HG03095 (cell line): ENCODE results near the gene DSCAM.
"Not testable (repeated sequence)": the region's sequence is repeated elsewhere in the genome, so short reads cannot be mapped to it uniquely, and the experiment has no call there.

Source experiments
- ATAC-seq: cut with Tn5 transposase; IDR thresholded peaks from one replicate; pipeline ENCODE4 v1.9.1; 2021; ENCODE audit warnings: moderate library complexity; ENCODE audit not compliant: unreplicated experiment

DSCAM gene

DNA sequence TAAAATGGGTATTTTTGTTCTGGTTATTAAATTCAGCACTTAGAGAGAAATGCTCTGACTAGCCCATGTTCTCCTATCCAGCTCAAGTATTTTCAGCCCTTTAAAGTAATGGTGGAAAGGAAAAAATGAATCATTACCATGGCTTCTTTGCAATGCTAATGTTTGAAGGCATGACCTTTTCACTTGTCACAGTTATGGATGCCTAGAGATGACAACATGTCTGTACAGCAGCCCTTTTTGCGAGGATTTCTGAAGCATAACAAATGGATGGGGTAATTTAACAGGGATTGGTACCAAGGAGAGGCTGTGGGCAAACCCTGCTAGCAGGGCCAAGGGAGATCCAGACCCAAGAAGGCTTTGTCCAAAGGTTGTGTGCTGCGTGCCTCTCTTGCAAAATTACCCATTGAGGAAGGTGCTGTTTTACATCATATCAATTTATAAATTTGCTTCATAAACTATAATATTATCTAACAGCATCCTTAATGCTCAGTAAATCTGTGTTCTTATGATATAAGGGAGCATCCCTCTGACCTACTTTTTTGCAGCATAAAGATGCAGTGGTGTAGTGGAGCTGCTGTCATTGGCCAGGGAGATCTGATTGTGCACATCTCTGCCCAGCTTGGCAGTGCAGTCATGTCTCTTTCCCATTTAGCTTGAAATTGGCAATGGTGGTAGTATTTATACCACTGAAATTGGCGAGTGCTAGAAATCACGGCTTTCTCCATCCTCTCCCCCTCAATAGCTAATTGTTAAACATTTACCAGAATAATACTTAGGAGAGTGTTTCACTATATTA is 652.6 kb downstream of the DSCAM start:
- no peak for ATAC-seq

DNA sequence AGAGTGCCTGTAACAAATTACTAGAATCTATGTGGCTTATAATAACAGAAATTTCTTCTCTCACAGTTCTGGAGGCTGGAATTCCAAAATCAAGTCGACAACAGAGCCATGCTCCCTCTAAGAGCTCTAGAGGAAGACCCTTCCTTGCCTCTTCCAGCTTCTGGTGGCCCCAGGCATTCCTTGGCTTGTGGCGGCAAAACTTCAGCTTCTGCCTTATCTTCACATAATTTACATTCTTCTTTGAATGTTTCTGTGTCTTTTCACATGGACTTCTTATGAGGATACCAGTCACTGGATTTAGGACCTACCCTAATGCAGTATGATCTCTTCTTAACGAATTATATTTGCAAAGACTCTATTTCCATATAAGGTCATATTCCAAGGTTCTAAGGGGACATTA is 655.3 kb downstream of the DSCAM start:
- no peak for ATAC-seq

- no peak for ATAC-seq
Measured at GRCh38 chr21:40191196-40191595, 655.8 kb downstream of the DSCAM start.

GRCh38 chr21:40187946-40188654 is 658.9 kb downstream of the DSCAM start:
- no peak for ATAC-seq

DNA sequence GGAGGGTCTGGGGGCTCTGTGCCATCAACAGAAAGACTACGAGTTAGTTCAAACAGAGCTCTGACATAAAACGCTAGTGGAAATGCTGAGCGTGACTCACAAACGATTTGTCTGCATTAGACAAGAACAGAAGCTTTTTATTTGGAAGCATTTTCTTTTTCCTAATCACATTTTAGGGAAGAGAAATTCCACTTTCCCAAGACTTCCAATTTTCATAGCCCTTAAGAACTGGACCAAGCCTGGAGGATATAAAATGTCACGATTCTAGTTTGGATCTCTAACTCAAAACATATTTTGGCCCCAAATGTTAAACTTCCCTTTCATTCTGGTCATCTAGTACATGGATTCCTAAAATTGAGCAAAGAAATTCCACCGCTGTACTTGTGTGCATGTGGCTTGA is 659.7 kb downstream of the DSCAM start:
- no peak for ATAC-seq

- no peak for ATAC-seq
Measured at GRCh38 chr21:40186045-40186444, 660.9 kb downstream of the DSCAM start.

DNA sequence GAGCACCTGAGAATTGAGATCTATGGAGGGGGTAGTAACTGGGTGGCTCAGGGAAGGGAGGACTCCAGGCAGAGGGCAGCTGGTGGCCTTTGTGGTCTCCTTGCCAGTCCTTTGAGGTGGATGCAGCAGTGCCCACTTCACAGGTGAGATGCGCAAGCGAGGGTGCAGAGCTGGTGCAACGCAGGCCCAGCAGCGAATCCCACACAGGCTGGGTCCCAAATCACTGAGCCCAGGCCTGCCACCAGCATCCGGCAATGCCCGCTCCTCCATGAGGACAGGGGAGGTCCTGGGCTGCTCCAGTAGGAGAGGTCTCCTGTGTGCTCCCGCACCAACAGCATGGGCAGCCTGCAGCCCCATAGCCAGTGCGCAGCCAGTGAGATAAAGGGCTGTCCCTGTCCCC is 661.8 kb downstream of the DSCAM start:
- no peak for ATAC-seq

GRCh38 chr21:40182491-40182890 is 664.5 kb downstream of the DSCAM start:
- ATAC-seq, result not testable (repeated sequence)

DNA sequence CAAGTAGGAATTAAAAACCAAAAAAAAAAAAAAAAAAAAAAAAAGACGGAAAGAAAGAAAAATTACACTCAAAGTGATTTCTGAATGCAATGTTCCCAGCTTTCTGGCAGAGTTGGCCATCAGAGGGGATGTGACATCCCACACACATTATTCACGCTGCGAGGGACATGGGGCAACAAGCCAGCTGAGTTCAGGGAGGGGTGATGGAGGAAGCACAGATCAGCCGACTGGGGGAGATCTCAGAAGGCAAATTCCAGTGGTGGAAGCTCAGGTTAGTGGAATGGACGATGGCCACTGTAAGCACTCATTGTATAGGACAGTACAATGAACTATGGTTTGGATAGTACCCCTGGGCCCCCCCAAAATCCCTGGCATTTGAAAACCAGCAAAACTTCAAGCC is 667.8 kb downstream of the DSCAM start:
- ATAC-seq, result no peak

- no peak for ATAC-seq
Measured at GRCh38 chr21:40178726-40179125, 668.2 kb downstream of the DSCAM start.

DNA sequence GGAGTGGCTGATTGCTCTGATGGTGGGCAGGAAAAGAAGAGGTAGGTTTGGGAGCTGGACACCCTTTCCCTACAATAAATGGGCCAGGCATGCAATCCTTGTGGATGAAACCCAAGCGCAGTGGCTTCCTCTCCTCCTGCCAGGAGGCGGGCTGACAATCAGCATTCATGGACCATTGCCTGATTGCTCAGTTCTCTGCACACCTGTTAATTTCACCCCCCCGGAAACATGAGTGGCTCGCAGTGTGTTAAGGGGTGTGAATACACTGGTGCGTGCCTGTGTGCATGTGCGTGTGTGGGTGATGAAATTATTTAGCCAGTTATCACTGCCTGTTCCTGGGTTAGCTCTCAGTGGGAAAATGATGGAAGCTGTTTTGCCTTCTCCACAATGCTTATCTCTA is 669.0 kb downstream of the DSCAM start:
- no peak for ATAC-seq

DNA sequence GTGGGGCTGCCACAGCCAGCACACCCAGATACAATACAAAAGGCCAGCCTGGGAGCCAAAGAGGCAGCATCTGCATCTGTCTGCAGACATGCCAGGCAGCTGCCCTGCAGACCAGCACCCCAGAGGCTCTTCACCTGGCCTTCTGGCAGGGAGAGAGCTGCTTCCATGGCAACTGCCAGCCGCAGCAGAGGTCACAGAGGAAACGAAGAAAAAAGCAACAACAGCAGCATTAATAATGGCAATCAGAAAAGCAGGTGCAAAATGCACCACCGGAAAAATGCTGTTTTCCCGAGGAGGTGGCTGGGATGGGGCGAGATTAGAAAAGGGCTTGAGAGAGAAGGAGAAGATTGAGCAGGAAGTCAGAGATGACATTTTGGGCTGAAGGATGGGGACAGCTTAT is 670.2 kb downstream of the DSCAM start:
- no peak for ATAC-seq

DNA sequence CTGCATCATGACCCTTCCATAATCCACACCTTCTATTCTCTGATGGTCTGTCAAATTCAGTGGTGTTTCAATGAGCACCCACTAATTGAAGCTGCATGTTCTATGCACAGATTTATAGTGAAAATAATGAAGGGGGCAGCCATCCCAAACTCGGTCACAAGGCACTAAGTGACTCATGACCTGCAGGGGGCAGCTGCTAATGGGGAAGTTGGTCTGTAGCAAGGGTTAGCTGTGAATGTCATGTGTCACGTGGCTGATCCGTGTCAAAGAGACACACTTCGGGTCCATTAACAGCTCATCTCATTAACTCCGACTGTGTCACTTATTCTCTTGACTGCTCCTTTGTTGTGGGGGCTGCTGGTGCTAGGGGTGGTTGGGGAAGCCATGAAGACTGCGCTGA is 673.1 kb downstream of the DSCAM start:
- no peak for ATAC-seq

GRCh38 chr21:40169971-40170370 is 677.0 kb downstream of the DSCAM start:
- ATAC-seq, result no peak

DNA sequence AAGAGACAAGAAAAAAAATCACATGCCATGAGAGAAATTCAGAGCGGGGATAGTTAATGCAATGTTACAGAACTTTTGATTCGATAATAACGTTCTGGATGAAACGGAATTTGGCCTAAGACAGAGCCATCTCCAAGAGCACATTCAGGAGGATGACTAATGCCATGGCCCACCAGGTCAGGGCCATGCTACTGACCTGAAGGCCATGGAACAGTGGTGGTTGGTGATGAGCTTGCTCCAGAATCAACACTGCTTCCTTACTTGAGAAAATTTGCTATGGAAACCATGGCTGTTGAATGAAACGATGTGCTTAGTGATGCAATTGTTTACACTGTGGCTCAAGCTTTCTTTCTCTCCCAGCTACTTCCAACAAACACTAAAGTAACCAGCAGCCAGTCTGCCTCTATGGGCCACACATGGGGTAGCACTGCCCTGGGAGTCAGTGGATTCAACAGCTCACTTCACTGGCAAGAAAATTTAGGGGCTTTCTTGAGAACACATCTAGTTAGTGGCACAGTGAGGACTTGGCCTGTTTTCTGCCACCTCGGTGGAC is 680.6 kb downstream of the DSCAM start:
- no peak for ATAC-seq

GRCh38 chr21:40165773-40166070 is 681.2 kb downstream of the DSCAM start:
- ATAC-seq, result no peak

DNA sequence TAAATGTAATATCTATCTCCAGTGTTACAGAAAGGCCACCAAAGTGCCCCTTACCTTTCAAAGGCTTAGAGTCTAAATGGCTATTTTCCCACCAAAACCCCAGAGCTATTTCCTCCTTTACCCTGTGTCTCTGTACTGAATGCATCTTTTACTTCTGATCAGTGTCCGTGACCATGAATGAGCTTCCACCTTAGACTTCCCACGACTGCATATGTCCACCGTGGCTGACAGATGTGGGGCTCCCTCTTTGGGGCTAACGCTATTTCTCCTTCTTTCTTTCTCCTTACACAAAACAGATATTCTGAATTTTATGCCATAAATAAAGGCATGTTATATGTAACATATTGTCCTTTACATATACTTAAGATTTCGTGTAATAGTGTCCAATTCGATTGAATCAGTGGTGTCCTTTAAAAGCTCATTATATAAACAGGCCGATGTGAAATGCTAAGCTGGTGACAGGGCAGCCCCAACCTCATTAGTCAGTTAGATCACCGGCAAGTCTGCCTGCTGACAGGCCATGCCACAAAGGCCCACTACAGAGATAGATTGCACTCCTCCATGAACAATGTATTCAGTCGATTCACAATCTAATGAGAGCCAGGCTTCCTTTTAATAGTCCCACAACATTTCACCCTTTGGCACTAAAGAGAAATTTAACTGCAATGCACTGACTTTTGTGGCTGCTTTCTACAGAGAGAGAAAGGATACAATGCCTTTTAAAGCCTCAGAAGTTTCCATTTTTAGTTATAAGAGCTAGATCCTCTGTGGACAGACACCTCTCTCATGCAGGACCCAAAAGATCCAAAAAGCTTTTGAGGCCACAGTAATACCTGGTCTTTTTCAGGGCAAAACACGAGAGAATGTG is 681.8 kb downstream of the DSCAM start:
- no peak for ATAC-seq

GRCh38 chr21:40162075-40162474 is 684.9 kb downstream of the DSCAM start:
- no peak for ATAC-seq

GRCh38 chr21:40160911-40161310 is 686.0 kb downstream of the DSCAM start:
- ATAC-seq, result no peak

- no peak for ATAC-seq
Measured at GRCh38 chr21:40158366-40158765, 688.6 kb downstream of the DSCAM start.

DNA sequence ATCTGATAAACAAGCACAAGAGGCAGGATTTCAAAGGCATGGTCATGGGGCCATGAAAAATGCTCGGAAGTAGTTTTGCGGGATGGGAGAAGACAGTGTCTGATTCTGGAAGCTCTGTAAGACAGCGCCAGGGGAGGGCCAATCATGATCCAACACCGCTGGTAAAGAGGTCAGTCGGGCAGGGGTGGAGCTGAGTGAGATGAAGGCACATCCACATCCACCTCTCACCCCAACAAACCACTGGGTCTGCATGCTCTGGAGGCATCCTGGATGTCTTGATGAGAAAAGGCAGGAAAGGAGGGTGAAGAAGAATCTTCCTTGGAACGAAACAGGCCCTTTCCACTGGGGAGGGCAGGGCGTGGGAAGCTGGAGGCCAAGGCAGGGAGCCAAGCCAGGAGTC is 691.4 kb downstream of the DSCAM start:
- ATAC-seq, result no peak
